Measurements from ENCODE around the gene CAPN11.
A peak's percentile ranks its signal among the peaks of the same experiment; 100 is the strongest.

DNA sequence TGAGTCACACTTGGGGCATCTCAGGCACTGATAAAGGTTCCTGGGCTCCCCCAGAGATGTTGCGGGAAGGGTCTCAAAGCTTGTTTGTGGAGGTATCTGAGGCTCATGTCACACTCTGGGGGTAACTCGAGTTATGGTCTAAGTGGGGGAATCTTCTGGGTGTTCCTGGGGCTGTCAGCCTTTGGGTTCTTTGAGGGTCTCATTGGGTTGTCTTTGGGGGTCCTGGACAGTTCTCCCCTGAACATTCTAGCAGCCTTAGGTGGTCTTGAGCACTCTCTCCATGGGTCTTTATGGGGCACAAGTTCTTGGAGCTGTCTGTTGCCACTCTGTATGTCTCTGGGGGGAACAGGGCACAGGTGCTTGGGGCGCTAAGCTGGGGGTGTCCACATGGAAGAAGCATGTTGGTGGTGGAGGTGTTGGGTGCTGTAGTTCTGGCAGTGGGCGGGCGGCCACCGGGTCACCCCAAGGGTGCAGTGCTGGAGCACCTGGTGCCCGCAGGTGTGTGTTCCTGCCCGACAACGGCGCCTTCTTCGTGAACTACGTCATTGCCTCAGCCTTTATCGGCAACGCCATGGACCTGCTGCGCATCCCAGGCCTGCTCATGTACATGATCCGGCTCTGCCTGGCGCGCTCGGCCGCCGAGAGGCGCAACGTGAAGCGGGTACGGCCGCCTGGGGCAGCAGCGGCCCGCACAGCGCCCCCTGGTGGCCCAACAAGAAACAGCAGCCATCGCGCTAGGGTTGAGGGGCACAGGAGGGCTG is 7.1 kb upstream of the CAPN11 start:
- TF ChIP-seq, protein P1, sequence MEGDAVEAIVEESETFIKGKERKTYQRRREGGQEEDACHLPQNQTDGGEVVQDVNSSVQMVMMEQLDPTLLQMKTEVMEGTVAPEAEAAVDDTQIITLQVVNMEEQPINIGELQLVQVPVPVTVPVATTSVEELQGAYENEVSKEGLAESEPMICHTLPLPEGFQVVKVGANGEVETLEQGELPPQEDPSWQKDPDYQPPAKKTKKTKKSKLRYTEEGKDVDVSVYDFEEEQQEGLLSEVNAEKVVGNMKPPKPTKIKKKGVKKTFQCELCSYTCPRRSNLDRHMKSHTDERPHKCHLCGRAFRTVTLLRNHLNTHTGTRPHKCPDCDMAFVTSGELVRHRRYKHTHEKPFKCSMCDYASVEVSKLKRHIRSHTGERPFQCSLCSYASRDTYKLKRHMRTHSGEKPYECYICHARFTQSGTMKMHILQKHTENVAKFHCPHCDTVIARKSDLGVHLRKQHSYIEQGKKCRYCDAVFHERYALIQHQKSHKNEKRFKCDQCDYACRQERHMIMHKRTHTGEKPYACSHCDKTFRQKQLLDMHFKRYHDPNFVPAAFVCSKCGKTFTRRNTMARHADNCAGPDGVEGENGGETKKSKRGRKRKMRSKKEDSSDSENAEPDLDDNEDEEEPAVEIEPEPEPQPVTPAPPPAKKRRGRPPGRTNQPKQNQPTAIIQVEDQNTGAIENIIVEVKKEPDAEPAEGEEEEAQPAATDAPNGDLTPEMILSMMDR (conservative IDR thresholded peaks at IDR 0.05 in 1 of 2, IDR thresholded peaks at IDR 0.05 in 1 of 2; ENCODE audit: low read depth in 1 of 2, low read length in 2 of 2), result peak; percentile 86 to 91
- no peak for TF ChIP-seq EZH2 (IDR thresholded peaks at IDR 0.05; ENCODE audit: low read length, missing control alignments)

Measured in fibroblast of lung (primary cell).